GM18907 (cell line): ENCODE data around the gene CENPN.
A peak's percentile ranks its signal among the peaks of the same experiment; 100 is the strongest.

Experiments
- ATAC-seq: cut with Tn5 transposase; IDR thresholded peaks from one replicate; pipeline ENCODE4 v1.9.1; 2021; ENCODE audit warnings: mild to moderate bottlenecking, moderate library complexity; ENCODE audit not compliant: unreplicated experiment

The CENPN gene, protein sequence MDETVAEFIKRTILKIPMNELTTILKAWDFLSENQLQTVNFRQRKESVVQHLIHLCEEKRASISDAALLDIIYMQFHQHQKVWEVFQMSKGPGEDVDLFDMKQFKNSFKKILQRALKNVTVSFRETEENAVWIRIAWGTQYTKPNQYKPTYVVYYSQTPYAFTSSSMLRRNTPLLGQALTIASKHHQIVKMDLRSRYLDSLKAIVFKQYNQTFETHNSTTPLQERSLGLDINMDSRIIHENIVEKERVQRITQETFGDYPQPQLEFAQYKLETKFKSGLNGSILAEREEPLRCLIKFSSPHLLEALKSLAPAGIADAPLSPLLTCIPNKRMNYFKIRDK

DNA sequence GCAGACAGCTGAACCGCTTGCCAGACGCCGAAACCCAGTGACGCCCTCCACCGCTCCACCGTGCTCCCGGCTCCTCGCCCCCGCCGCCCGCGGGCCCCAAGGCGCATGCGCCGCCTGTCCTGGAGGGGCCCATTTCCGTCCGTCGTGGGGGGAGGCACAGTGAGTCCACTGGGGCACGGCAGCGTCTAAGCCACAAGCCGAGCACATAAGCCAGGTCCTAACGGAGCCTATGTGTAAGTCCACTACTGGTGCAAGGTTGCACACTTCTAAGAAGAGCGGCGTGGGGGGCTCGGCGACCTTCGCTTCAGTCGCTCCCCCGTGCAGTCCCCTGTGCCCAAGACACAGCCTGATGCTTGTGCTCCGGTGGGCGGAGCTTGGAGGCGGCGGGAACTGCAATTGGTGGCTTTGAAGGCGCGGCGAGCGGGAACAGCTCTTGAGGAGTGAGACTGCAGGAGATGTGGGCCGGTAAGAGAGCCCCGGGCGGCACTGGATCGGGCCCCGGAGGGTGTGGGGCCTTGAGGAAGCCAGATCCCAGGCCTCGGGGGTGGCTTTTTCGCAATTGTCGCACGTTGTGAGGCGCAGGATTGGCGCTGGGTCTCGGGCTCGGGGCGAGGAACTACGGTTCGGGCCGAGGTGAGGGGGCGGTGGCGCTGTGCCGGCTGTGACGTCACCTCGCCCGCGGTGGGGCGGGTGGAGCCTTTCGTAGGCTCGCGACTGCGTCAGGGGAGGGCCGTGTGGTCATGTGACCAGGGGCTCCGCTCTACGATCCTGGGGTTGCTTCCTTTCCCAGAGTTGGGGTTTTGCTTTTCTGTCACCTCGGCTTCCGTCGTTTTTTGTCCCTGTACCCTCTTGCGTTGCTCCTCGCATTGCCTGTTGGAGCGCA is at the start of gene CENPN, which contains the start of gene CMC2:
CENPN (plus strand) TSS at position 402 of the 883 bp plus-strand sequence. CDS start 4,726 bp downstream, outside the sequence.
CMC2 (minus strand) TSS at position 73 of the 883 bp plus-strand sequence. CDS start 9,491 bp downstream, outside the sequence.
- ATAC-seq, result peak; percentile 89

DNA sequence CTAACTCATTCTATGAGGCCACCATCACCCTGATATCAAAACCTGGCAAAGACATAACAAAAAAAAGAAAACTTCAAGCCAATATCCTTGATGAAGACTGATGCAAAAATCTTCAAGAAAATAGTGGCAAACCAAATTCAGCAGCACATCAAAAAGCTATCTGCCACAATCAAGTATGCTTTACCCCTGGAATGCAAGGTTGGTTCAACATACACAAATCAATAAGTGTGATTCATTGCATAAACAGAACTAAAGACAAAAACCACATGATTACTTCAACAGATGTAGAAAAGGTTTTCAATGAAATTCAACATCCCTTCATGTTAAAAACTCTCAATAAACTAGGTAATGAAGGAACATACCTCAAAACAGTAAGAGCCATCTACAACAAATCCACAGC is 48.7 kb upstream of the CENPN start:
- no peak for ATAC-seq

DNA sequence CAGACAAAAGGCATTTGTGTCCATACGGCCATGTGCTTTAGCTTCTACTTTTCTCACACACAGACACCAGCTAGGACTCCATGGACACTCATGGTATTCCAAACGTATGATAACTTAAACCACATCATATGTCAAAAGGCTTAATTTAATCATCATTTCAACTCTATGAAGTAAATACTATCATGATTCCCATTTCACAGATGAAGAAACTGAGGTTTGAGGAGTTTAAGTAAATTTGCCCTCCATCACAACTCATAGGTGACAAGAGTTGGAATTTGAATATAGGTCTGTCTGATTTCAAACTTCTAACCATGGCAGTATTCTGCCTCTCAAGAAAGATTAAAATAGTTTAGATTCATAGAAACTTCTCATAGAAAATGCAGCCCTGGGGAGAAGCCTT is 44.1 kb upstream of the CENPN start:
- ATAC-seq, result no peak

DNA sequence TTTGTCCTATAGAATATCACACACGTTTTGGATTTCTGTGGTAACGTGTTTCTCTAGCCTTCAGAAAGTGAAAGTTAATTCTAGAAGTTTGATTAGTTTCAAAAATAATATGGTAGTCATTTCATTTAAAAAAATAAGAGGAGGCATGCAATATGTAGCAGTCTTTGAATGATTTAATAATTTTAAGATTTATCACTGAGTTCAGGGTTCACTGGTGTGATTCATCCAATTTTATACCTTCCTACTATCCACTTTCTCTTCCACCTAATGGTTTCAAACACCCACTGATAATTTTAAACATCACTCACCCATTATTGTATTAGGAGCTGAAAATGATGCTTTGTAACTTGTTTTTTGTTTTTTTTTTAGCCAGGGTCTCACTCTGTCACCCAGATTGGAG is 42.7 kb upstream of the CENPN start:
- ATAC-seq, result no peak

DNA sequence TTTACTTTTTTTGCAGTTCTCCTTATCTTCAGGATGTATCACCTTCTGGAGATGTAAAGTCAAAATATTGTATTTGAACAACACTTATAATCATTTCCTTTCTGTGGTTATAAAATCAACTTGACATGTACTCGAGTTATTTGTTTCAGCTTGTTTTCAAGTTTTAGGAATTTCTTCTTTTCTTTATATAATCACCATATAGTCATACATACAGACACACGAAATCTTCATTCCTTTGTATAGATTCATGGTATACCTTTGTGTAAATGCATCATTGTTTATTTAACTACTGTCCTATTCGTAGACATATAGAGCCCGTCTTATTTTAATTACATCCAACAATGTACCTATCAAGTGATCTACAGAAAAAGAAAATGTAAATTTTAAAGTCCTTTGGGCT is 40.4 kb upstream of the CENPN start:
- no peak for ATAC-seq

DNA sequence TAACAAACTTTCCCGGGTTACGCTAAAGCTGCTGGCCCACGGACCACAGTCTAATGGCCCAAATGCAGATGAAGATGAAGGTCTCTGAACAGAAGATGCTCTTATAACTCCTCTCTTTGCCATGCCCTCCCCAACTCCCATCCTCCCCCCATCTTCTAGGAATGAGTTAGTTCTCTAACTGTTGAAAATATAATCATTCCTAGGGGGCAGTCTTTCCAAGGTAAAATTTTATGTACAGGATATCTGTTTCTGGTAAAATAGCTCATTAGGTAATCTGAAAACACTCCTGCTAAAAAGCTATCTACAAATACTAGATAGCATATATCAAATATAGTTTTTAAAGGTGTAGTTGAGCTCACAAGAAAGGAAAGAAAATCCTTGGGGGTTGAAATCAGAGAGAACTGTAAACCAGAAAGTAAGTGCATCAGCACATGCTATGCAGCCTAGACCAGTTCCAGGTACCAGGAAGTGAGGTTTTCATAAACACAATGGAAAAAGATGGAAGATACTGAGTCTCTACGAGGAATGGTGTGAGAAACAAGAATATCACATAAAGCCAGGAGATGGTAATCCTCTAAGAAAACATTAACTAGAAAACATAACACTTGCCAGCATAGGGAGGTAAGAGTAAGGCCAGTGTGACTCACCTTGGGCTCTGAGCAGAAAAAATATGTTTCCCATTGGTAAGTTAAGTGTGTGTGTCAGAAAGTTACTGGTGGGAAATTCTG is 38.5 kb upstream of the CENPN start:
- ATAC-seq, result no peak

DNA sequence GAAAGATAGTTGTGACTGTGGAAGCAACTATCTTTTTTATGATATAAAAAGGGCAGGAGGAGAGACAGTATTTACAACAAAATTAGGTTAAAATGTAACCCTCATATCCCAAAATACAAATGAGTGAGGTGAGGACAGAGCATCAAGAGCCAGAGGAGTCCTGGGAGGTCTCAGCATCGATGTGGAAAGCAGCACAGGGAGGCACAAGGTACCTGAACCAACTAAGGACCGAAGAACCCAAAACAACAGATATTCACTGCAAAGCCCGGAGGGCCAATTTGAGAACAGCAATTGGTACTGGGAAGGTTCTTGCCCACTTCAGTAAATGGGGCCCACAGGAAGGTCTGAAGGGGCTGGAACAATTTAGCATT is 37.9 kb upstream of the CENPN start:
- no peak for ATAC-seq

DNA sequence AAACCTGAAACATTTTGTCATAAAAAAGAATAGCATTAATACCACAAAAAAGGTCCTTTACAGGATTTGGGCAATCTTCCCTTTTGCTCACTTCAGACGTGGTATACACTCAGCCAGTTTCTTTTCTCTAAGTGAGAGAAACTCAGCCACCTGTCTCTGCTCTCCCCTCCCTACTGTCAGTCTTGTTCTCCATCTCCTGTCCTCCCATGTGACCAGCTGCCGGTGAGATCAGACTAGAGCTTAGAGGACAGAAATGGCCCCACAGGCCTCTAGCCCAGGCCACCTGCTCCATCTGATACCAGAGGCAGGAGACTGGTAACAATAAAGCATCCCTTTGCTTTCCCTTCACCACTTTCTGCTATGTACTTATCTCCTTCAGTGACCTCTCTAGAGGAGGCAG is 35.2 kb upstream of the CENPN start:
- peak; percentile 48 for ATAC-seq

DNA sequence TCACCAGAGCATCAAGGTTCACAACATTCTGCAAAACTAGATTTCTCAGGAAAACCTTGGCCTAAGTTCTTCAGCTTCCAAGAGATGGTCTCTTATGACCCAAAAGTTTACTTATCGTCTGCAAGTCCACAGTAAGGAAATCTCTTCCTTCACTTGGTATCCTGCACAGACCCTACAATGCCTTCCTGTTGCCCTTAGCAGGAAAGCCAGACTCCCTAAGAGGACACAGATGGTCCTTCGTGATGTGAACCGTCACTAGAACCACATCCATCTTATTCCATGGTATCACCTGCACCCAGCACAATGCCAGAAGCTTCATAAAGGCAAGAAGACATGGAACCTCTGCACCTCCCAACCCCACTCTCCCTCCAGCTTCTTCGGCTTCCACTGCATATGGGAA is 34.4 kb upstream of the CENPN start:
- no peak for ATAC-seq

DNA sequence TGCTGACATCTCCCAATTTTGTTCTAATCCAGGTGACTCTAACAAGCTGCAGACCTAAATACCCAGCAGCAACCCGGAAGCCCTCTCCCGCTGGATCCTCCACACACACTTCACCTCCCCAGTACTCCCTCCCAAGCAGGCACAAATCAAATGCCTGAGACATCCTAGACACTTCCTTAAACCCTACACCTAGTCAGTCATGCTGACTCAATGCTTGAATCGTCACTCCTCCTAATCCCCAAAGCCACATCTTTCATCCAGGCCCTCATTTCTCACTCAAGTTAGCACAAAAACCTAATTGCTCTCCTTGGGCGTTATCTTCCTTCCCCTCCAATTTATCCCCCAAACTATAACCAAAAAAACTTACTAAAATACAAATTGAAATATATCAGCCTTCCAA is 33.0 kb upstream of the CENPN start:
- no peak for ATAC-seq

DNA sequence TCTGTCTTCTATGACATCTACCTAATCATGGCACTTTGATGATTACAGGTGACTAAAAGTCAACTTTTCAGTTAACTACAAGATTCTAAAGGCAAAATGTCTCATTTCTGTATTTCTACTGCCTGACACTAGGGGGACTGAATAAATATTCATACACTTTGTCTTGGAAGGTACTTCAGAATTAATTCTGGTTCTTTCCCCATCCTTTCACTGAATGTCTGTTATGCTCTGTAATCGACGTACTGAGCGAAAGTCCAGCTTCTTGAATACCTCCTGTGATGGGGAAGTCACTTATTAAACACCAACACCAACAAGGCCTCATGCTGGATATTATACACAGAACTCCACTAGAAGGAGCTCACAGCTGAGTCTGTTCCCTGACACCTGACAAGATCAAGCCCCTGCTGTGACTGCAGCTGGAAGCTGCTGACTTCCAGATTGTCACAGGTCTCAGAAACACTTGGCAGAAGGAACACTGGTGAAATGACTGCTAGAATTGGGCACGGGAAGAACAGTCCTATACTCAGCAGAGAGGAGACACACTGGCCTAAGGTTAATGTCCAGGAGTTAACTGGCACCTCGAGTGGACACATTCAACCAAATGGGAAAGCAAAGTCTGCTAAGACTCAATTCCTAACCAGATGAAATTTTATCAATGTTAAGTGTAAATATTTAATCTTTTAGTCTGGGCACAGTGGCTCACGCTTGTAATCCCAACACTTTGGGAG is 32.2 kb upstream of the CENPN start:
- ATAC-seq, result no peak

DNA sequence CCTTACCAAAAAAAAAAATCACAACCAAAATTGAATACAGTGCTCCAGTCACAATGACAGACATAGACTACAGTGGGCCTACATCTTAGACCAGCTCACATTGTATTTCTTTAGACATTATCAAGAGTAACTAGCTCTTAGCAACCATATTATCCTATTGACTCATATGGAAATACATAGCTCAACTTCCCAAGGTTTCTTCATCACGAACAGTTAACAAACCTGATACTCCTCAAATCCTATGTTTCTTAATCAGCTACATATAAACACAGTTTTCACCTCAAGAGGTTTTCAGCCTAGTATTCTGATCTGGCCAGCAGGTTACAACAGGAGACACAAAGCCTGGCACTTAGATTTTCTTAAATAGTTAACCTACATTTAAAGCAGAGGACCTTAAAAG is 30.1 kb upstream of the CENPN start:
- no peak for ATAC-seq

DNA sequence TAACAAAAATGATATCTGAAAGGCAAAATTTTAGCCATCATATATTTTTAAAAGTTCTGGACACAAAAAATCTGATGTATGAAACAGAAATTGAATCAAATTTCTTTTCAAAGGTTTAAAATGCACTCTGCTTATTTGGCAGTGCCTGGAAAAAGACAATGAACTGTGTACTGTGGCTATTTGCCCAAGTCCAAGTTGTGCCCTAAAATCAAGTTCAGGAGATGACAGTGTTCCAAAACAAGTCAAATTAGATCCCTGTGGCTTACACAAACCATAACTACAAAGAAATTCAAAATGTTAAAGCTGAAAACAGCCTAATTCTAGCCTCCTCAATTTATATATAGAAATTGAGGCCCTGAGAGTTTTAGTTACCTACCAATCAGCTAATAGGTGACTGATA is 25.9 kb upstream of the CENPN start:
- ATAC-seq, result no peak

DNA sequence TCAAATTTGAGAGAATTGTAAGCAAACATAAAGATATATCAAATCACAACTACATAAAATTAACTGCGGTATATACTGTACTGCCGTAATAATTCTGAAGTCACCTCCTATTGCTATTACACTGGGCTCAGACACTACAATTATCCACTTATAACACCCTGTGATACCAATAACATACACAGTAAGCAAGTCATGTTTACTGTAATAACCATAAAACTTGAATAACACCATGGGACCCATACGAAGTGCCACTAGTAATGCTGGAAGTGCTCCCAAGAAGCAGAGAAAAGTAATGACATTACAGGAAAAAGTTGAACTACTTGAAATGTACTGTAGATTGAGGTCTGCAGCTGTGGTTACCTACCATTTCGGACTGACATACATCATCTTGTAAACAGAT is 24.4 kb upstream of the CENPN start:
- no peak for ATAC-seq

DNA sequence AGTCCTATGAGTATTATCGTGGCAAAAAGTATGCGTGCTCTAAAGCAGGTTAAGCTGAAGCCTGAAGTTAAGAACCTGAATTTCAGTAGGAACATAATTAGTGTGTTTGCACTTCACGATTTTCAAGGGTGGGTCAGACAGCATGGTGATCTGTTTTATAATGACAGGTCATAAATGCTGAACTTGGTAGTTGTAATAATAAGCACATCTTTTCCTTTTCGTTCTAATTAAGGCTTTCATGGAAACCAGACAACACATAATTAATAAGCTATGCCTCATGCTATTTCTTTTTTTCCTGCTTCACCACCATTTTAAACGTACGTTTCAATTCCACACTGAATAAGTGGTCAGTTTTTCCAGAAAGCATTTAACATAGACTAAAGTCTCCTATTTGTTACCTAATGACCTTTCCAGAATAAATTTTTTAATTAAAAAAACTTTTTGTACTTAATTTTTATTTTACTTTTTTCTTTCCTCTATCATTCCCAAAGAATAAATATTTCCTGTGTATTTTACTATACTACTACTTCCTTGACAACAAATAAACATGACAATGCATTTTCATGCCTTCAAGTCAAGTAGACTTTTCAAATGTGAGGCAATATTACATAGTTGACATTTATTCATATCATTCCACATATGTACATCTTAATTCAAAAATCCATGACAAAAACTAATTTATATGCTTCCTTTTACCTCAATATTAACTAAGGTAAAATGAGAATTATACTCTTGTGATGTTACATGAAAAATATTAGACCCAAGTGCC is 22.7 kb upstream of the CENPN start:
- no peak for ATAC-seq

DNA sequence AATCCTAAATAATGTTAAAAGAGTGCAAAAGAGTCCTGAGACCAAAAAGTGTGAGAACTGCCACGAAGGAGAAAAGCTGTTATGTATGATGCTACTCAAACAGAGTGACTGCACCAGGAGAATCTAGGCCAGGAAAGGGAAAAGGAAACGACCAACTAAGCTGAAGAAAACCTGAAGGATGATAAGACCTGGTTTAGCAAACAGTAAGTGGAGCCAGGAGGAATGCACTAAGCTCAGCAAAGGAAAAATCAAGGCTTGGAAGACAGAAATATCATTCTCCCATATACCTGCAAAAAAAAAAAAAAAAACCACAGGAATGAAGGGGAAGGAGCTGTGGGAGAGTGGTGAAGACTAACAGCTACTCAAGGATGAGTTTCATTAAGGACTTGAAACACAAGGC is 21.4 kb upstream of the CENPN start:
- no peak for ATAC-seq

DNA sequence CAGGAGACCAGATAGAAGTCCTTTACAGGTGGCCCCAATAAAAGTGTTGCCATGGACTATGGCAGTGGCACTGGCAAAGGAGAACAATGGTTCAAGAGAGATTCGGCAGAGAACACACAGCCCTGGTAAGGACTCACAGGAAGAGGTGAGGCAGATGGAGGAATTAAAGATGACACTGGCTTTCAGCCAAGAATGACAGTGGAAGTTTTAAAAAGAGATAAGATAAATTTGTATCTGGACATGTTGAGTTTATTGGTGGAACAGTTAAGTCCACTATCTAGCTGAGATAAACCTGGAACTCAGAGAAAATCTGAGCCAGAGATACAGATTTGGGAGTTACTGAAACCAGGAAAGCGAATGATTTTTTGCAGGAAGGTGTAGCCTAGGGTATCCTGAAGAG is 20.5 kb upstream of the CENPN start:
- no peak for ATAC-seq

DNA sequence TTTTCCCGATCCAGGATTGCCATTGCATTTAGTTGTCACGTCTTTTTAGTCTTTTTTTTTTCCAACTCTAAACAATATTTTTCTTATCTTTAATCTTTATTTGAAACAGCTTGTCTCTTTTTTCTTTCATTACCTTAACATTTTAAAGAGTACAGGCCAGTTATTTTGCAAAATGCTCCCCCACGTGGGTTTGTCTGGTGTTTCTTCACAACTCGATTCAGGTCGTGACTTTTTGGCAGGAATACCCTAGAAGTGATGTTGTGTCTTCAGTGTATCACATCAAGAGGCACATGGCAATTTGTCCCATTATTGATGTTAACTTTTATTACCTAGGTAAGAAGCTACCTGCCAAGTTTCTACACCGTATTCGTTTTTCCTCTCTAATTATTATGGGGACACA is 18.3 kb upstream of the CENPN start:
- ATAC-seq, result no peak

DNA sequence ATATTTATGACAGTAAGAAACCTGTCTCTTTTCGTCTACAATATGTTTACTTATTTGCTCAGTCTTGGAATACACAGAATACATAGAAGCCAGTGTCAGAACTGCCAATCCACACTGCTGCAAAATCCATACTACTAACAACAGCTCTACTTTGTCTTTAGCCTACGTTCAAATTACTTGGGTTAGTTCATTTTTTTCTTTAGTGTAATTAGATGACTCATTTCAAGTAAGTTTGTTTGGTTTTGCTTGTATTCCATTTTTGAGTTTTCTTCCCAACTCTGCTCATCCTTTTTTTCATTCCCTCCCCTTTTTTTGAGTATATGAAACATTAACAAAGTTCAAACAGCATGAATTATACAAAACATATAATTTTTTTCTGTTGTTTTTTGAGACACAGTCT is 17.2 kb upstream of the CENPN start:
- no peak for ATAC-seq

DNA sequence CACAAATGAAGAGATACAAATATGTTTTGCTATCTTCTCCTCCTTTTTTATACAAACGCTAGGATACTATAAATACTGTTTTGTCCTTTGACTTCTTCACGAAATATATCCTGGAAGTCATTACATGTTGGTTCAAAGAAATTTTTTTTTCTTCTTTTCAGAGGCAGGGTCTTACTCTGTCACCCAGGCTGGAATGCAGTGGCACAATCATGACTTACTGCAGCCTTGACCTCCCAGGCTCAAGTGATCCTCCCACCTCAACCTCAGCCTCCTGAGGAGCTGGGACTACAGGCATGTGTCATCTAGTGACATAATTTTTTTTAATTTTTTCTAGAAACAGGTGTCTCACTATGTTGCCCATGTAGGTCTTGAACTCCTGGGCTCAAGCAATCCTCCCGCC is 16.4 kb upstream of the CENPN start:
- no peak for ATAC-seq
